Measurements from ENCODE around the gene ARVCF.

ARVCF gene, protein sequence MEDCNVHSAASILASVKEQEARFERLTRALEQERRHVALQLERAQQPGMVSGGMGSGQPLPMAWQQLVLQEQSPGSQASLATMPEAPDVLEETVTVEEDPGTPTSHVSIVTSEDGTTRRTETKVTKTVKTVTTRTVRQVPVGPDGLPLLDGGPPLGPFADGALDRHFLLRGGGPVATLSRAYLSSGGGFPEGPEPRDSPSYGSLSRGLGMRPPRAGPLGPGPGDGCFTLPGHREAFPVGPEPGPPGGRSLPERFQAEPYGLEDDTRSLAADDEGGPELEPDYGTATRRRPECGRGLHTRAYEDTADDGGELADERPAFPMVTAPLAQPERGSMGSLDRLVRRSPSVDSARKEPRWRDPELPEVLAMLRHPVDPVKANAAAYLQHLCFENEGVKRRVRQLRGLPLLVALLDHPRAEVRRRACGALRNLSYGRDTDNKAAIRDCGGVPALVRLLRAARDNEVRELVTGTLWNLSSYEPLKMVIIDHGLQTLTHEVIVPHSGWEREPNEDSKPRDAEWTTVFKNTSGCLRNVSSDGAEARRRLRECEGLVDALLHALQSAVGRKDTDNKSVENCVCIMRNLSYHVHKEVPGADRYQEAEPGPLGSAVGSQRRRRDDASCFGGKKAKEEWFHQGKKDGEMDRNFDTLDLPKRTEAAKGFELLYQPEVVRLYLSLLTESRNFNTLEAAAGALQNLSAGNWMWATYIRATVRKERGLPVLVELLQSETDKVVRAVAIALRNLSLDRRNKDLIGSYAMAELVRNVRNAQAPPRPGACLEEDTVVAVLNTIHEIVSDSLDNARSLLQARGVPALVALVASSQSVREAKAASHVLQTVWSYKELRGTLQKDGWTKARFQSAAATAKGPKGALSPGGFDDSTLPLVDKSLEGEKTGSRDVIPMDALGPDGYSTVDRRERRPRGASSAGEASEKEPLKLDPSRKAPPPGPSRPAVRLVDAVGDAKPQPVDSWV

DNA sequence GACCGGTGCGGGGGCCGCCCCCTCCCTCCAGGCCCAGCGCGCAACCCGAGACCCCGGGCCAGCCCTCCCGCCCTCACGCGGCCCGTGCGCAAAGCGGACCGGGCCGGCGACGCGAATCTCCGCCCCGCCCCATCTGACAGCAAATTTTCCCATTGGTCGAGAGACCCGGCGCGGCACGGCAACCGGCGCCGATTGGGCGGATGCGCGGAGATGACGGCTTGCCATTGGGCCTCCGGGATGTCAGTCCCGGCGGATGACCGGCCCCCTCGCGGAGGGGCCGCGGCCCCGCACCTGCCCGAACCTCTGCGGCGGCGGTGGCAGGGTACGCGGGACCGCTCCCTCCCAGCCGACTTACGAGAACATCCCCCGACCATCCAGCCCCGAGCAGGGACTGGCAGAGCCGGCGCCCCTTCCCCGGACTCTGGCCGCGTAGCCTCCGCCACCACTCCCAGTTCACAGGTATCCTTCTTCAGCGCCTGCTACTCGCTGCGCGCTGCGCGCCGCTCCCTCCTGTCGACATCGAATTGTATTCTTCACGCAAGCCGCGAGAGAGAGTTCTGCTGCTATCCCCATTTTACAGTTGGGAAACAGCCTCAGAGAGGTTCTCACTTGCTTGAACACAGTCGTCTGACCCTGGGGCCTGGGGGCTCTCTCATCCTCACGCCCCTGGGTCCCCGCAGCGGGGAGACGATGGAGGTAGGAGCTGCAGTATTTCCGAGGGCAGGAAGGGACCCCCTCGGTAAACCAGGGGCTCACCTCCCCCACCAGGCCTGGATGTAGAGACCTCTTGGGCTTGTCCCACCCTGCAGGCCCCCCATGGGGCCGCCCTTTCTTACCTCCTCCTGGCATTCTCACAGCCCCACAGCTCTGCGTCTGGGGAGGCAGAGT lies at the start of gene ARVCF:
Gene ARVCF (minus strand): TSS at position 90 of the 888 bp plus-strand sequence. CDS start 26,029 bp downstream, outside the sequence.
- DNase-seq (ENCODE audit: low read depth, low spot score) = peak; percentile 93

DNA sequence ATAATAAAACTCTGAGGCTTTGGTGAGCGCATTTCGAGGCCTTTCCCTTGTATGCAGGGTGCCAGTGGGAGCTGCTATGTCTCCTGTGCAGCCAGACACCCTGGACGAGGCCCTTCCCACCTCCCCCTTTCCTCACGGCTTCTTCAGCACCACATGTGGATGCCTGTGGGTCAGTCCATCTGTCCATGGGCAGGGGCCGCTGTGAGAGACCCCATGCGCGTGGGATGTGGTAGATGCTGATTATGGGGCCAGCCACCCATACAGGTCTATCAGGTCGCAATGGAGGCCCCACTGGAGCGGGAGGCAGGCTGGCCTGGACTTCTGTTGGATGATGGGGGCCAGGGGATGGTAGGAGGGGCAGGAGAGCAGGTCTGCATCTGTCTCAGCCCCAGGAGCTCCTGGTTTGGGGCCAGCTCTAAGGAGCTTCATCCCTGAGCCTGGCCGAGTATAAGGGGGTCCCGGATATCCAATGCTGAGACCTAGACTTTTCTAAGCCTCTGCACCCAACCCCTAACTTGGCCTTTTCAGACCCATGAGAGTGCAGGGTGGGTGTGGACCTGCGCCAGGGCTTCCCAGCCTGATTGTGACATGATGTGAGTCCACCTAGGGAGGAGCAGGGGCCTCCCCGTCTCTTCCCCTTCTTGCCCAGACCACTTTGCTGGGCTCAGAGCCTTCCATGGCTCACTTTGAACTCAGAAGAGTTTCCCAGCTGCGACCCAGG lies 49.4 kb upstream of the ARVCF start:
- no peak for DNase-seq (ENCODE audit: low read depth, low spot score)

DNA sequence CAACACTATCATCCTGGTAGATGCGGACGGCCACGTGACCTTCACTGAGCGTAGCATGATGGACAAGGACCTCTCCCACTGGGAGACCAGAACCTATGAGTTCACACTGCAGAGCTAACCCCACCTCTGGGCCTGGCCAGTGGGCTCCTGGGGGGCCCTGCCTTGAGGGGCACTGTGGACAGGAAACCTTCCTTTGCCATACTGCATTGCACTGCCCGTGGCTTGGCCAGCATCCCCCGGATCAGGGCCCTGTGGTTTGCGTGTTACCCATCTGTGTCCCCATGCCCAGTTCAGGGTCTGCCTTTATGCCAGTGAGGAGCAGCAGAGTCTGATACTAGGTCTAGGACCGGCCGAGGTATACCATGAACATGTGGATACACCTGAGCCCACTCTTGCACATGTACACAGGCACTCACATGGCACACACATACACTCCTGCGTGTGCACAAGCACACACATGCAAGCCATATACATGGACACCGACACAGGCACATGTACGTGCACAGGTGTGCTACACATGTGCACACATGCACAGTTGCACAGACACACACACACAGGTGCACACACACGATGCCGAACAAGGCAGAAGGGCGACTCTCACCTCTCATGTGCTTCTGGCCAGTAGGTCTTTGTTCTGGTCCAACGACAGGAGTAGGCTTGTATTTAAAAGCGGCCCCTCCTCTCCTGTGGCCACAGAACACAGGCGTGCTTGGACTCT lies 48.1 kb upstream of the ARVCF start:
- DNase-seq (ENCODE audit: low read depth, low spot score) = no peak

DNA sequence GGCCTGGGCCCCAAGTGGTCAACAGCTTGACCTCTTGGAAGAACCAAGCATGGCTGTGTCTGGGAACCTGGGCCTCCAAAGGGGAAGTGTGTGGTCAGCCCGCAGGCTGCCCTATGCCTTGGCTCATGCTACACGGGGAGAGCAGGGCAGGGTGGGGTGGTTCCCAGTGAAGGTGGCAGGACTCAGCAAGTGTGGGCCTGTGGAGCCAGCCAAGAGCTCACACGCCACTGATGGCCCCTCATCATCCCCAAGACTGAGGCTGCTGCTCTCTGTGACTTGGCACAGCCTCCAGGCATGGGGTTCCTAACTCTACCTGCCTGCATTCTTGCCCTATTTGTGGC lies 47.5 kb upstream of the ARVCF start:
- DNase-seq (ENCODE audit: low read depth, low spot score) = no peak

DNA sequence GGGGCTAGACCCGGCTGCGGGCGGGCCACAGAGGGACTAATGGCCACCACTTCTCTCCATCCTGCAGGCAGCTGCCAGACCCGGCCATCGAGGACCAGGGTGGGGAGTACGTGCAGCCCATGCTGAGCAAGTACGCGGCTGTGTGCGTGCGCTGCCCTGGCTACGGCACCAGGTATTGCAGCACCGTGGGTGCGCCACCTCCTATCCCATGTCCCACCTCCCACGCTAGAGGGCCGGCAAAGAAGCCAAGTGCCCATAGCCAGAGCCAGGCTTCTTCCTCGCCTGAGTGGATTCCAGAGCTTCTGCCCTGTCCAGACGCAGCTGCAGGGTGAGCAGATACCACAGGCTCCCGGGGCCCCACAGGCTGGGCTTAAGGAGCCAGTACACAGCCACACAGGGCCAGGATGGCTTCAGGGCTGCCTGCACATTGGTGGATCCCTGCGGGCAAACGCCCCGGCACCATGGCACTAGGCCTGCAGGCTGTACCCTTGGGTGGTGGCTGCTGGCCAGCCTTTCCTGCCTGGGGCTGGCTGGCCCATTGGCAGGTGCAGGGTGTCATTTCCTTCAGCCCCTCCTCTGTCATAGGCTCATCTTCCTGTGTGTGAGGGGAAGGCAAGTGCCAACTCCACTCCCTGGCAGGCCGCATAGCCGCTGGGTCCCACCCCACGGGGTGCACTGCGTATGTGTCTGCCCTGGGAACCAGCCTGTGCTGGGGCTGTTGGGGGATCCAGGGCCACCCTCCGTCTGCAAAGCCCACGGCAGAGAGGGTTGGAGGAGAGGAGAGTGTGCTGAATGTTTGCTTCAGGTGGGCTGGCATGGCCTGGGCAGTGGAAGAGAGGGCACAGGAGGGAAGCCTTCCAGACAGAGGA lies 46.9 kb upstream of the ARVCF start:
- DNase-seq (ENCODE audit: low read depth, low spot score) = no peak

DNA sequence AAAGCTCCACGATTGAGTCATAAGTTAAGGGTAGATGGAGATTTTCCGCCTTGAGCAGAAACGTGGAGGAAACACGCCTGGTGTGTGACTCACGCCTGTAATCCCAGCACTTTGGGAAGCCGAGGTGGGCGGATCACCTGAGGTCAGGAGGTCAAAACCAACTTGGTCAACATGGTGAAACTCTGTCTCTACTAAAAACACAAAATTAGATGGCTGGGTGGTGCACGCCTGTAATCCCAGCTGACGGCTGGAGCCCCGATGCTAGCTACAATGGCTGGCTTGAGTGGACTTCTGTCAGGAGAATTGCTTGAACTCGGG lies 46.1 kb upstream of the ARVCF start:
- DNase-seq (ENCODE audit: low read depth, low spot score) = peak; percentile 47

DNA sequence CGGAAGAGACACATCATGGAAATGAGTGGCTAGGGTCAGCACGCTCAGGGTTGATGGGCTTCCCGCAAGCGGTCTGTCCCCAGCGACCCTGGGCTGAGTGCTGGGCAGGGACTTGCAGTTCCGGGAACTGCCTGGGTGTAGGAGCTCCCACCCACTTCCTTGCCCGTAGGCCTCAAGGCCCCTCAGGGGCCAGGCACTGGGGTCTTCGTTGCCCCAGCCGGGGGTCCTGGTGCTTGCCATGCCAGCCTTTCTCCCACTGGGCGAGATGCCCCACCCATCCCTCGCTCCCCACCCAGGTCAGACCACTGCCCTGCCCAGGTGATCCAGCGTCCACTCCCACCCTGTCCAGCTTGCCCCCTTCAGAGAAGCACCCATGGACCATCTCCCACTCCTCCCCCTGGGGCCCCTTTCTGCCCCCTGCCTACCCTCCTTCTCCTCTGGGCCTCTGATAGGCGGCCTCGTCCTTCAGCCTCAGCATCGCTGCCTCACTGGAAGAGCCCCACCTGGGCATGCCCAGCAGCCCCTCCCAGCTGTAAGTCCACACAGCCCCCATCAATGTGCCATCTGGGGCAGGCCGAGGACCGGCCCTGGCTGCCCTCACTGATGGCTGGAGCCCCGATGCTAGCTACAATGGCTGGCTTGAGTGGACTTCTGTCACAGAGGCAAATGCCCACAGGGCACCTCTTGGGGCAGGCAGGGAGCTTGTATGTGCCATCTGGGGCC lies 45.6 kb upstream of the ARVCF start:
- no peak for DNase-seq (ENCODE audit: low read depth, low spot score)

DNA sequence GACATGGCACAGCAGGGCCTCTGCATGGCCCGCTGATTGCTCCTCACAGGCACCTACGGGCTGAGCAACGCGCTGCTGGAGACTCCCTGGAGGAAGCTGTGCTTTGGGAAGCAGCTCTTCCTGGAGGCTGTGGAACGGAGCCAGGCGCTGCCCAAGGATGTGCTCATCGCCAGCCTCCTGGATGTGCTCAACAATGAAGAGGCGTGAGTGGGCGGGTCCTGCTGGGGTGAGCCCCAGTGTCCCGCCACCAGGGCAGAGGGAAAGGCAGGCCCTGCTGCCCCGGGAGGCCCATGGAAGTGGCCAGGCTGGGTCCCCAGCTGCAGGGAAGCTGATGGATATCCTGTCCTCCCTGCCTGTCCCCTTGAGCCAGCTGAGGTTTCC lies 44.8 kb upstream of the ARVCF start:
- DNase-seq (ENCODE audit: low read depth, low spot score) = no peak

DNA sequence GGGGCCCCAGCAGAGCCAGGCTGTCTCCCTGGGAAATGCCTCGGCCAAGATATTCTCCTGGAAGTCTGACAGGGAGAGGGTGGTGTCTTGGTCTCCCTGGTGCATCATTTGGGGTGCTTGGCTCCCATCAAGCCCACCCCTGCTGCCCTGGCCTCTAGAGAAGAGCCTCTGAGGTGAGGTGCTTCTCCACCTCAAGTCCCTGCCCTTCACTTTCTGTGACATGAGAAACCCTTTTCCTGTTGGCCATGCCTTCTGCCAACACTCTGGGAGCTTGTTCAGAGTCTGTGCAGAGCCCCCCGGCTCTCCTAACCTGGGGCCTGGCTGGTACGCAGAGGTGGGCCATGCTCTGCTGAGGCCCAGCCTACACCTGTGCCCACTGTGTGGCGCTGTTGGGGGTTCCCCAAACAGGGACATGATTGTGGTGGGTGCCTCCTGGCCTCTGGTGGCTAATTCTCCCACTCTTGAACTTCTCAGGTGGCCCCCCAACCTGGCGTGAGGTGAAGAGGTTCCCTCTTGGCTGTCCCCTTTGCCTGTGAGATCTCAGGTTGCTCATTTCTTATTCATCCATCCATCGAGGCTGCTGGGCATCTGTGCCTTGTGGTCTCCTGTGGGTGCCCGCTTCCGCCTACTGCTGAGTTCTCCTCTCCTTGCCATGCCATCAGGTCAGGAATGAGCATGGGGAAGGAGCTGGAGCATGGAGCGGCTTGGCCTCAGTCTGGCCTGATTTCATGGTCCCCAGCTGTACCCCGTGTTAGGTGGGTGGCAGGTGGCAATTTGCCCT lies 44.3 kb upstream of the ARVCF start:
- no peak for DNase-seq (ENCODE audit: low read depth, low spot score)

DNA sequence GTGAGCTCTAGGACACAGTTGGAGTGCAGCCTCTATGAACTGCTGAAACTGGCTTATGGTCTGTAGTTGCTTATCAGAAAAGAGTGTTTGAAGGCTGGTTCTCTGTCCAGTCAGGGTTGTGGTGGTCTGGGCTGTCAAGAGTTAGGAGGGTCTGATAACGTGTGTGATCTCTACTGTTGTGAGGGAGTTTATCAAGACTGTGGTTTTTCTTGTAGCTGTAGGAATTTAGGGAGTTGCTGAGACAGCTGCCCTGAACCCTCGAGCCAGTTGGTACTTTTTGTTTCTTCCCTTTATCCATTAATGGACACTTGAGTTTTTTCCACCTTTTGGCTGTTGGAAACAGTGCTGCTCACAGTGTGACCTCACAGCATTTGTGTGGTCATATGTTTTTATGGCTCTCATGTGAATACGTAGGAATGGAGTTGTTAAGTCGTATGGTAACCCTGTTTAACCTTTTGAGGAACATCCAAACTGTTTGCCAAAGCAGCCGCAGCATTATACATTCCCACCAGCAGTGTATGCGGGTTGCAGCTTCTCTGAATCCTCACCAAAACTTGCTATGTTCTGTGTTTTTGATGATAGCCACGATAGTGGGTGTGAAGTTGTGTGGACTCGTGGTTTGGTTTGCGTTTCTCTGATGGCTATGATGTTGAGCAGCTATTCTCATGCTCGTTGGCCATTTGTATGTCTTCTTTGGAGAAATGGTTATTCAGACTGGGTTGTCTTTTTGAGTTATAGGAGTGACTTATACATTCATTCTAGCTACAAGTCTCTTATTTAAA lies 42.6 kb upstream of the ARVCF start:
- DNase-seq (ENCODE audit: low read depth, low spot score) = no peak

DNA sequence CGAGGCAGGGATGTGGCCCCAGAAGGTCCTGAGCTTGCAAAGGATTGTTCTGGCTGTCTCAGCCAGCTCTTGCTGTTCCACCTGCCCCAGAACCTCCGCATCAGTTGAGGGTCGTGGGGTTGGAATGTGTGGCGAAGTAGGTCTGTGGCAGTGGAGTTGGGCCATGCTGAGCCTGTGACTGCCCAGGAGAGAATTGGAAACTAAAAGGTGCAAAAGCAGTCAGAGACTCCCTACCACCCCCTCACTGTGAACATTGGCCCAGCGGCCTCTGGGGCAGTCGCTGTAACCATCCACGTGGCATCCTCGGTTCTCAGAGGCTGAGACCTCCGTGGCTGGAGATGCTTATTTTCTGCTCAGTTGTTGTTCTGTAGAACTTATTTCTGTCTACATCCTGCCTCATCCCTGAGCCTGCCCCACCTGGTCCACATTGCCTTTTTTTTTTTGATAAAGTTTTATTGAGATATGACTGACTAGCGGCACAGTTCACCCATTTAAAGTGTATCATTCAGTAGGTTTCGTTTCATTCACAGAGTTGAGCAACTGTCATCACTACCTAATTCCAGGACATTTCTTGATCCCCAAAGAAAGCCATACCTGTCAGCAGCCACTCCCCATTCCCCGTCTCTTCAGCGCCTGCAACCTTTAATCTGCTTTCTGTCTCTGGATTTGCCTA lies 41.1 kb upstream of the ARVCF start:
- DNase-seq (ENCODE audit: low read depth, low spot score) = no peak

DNA sequence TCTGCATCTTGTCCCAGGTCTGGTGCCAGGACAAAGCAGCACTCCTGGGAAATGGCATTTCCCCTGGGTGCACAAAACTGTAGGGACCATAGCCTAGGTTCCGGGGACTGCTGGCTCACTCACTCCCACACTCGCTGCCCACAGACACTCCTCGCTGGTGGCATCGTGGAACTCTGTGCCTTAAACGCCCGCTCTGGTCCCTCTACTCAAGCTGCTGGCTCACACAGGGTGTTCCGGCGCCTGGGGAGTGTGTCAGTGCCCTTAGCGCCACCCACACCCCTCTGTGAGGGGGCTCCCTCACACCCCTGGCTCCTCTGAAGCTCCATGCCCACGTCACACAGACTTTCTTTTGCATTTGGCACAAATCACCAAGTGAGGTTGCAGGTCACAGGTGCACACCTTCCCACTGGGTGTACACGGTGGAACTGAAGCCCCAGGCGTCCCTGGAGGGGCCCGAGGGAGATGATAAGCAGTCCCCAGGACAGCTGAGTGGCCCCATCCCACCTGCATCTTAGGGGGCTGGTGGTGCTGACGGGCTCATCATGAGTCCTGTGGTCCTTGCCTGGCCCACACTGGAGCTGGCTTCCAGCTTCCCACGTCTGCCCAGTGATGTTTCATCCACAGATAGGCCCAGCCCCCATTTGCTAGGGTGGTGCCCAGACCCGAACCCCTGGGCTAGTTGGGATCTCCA lies 40.2 kb upstream of the ARVCF start:
- no peak for DNase-seq (ENCODE audit: low read depth, low spot score)

DNA sequence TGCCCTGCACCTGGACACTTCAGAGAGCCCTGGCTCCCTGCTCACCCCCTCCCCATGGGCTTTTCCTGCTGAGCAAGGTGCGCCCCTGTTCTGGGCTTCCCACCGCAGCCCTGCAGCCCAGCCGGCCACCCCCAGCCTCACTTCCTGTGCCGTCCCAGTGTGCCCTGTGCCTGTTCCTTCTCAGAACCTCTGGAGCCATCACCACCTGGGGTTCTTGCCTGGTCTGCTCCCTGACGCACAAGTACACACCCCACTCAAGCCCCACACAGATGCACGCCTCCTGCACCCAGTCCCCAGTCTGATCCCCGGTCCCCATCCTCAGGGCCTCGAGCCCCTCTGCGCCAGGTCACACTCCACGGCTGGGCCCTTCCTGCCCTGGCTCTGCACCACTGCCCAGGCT lies 39.5 kb upstream of the ARVCF start:
- DNase-seq (ENCODE audit: low read depth, low spot score) = no peak

DNA sequence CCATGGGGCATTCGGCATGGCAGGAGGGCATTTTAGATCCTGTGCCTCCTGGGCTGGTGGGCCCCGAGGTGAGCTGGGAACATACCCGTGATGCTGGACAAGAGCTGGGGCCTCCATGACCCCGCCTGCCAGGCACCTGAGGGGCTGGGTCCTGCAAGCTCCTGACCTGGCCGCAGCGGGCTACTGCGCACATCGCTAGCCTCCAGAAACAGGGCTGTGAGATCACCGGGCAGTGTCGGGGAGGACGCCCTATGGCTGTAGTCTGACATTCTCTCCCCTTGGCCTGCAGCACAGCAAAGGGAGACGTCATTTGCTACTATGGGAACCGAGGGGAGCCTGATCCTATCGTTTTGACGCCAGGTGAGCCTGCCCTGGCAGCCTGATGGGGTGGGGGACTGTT lies 39.0 kb upstream of the ARVCF start:
- no peak for DNase-seq (ENCODE audit: low read depth, low spot score)

DNA sequence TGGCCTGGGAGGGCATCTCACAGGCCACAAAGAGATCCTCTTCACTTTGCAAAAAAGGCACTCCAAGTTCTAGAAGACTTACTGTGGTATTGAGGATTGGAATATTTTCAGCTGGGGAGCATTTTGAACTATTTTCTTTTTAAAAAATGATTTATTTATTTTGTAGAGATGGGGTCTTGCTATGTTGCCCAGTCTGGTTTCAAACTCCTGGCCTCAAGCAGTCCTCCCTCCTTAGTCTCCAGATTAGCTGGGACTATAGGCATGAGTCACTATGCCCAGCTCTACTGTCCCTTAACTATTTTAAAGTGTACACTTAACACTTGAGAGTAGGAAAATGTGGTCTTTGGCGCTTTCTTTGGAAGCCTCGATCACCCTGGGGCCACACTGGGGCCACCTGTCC lies 38.5 kb upstream of the ARVCF start:
- DNase-seq (ENCODE audit: low read depth, low spot score) = no peak

DNA sequence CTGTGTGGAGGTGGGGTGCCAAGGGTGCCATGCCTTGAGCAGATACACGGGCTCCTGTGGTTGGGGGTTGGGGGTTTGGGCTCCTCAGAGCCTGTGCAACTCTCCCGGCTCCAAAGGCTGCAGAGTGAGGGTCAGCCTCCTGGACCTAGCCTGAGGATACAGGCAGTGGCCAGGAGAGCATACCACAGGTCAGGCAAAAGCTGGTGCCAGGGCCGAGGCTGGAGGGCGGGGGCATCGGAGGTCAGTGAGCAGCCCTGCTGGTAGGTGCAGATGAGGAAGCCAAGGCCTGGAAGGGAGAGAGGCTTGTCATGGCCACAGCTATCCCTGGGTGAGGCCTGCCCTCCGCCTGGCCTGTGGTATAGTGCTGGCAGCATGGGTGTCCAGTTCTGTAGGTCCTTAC lies 37.9 kb upstream of the ARVCF start:
- no peak for DNase-seq (ENCODE audit: low read depth, low spot score)
